GM21528 (cell line): ENCODE measurements around the gene OR6Y1.

Experiments used
- ATAC-seq: cut with Tn5 transposase; IDR thresholded peaks from one replicate; pipeline ENCODE4 v1.9.1; 2021; ENCODE audit warnings: mild to moderate bottlenecking, moderate library complexity; ENCODE audit not compliant: unreplicated experiment, low FRiP score

The OR6Y1 gene

GRCh38 chr1:158507511-158507910 is 46.7 kb downstream of the OR6Y1 start:
- ATAC-seq: no peak

GRCh38 chr1:158506369-158506987 is 47.7 kb downstream of the OR6Y1 start:
- no peak for ATAC-seq

- ATAC-seq: no peak
Observed at GRCh38 chr1:158496374-158496773, 57.8 kb downstream of the OR6Y1 start.

- no peak for ATAC-seq
Observed at GRCh38 chr1:158494796-158495195, 59.4 kb downstream of the OR6Y1 start.
